Heart left ventricle (tissue), 13 donors: ENCODE data around the gene CYP2F1.

ENCODE experiments used
- CTCF ChIP-seq, 12 donors: fragments of 200-600 bp; sonication (generic) in 4 of 12; IDR thresholded peaks; one replicate each; pipeline versions ENCODE4 v1.5.0 to v1.8.0; 2018 to 2022; ENCODE audit warnings: antibody characterized with exemption in 12 of 12, mild to moderate bottlenecking in 5 of 12
- POLR2A ChIP-seq, 2 donors: fragments of 450-650 bp; IDR thresholded peaks; one replicate each; pipeline ENCODE4 v1.6.1; 2017; ENCODE audit warnings: antibody characterized with exemption in 2 of 2, mild to moderate bottlenecking in 2 of 2, moderate library complexity in 2 of 2
- donor health status: ischemic (EF 13 %, LVEDD 7.1; RV severe dilation, severe dysfunction).
- donor health status: DM: no; HTN: yes; CAD: no.
- donor health status: DM: no; HTN: no; CAD: no.
- donor health status: ischemic (EF 25% LVEDD 6.9; RV normal size, moderate dysfunction).
- donor health status: ischemic (EF 25% LVEDD 5.7; RV mildly dilated, moderate dysfunction).
- donor health status: ischemic (EF 35%, LVEDD 5.7; RV mildly dilated, moderate dysfunction).
- donor health status: nonischemic (EF 11% LVEDD 7.7; RV severe dilation, severe dysfunction).
- donor health status: DM: yes; HTN: yes; CAD: no.
- donor health status: PGD.
- donor health status: ischemic (EF 29% LVEDD 5.4; RV normal size, mild dysfunction).
- donor health status: nonischemic (EF 23%, LVEDD 6.1; RV moderate dilation, normal function).

DNA sequence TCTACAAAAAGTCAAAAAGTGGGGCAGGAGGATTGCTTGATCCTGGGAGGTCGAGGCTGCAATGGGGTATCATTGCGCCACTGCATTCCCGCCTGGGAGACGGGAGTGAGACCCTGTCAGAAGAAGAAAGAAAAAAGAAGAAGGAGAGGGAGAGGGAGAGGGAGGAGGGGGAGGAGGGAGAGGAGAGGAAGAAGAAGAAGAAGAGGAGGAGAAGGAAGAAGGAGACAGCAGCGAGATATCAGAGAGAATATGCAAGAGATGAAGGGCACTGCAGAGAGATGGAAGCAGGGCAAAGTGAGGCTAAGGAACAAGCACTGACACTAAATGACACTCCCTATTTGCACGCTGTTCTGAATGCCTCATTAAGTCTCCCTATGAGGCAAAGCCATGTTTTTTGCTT lies 14.5 kb downstream of the CYP2F1 start:
- TF ChIP-seq CTCF (IDR thresholded peaks at IDR 0.05) (no peak), POLR2A (IDR thresholded peaks at IDR 0.05) (no peak)
